Measurements from ENCODE around the gene TSPAN5. TPM values are rescaled to one million over a fixed set of nuclear protein-coding genes. Genes with fewer than 3 reads are reported as not detected.
"Not testable (repeated sequence)": the region's sequence is repeated elsewhere in the genome, so short reads cannot be mapped to it uniquely, and the experiment has no call there.

The TSPAN5 gene
- polyA plus RNA-seq, 1 donor from 2014 or later = 18.8 TPM

DNA sequence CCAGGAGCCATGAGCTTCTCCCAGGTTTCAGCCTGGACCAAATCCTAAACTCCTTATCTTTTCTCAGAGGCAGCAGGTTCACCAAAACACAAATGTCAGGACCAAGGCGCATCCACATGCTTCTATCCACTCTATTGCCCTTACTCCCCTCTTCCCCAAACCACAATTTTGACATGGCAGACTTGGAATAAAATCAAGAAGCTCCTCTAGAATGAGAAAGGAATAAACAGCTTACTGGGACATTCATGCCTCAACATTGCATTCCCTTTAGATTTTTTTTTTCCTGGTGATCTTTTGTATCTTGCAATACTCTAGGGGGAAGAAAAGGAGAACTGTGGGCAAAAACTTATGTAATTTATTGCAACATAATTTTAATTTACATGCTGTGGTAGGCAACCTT, 119.1 kb downstream of the TSPAN5 start:
- Histone ChIP-seq H3F3A (ENCODE audit: insufficient read depth, low read length, poor library complexity, severe bottlenecking) (no peaks in the 10 kb centered on the region), H2AFZ (ENCODE audit: low read depth, low read length) (no peak overlapping the region), H3K36me3 (ENCODE audit: insufficient read depth, low read length) (no peaks in the 10 kb centered on the region), H3K27ac (ENCODE audit: low read length) (no peak overlapping the region), H3K79me2 (replicated peaks; ENCODE audit: insufficient read depth, low read length) (no peaks in the 10 kb centered on the region), H3K27me3 (ENCODE audit: insufficient read depth, low read depth, low read length) (no peaks in the 10 kb centered on the region), H3K9ac (ENCODE audit: low read length) (no peak overlapping the region), H3K4me3 (ENCODE audit: low read length) (no peak overlapping the region), H3K4me2 (ENCODE audit: low read length) (no peak overlapping the region), H3K9me3 (ENCODE audit: low read length) (no peaks in the 10 kb centered on the region), H4K20me1 (ENCODE audit: insufficient read depth) (no peaks in the 10 kb centered on the region), H3K9me2 (ENCODE audit: insufficient read depth, low read length) (no peaks in the 10 kb centered on the region)
- no peak for TF ChIP-seq EP300 (conservative IDR thresholded peaks at IDR 0.05; ENCODE audit: poor library complexity, severe bottlenecking)
- no peak for TF ChIP-seq SMC3 (conservative IDR thresholded peaks at IDR 0.05; ENCODE audit: poor library complexity)
- no peak for TF ChIP-seq REST (IDR thresholded peaks at IDR 0.05; ENCODE audit: borderline replicate concordance)
- TF ChIP-seq EZH2 (IDR thresholded peaks at IDR 0.05; ENCODE audit: borderline replicate concordance, insufficient read depth, low read length, poor library complexity, severe bottlenecking) = no peak
- TF ChIP-seq RAD21 (conservative IDR thresholded peaks at IDR 0.05) = no peak
- no peak for TF ChIP-seq POLR2AphosphoS5 (IDR thresholded peaks at IDR 0.05)
- TF ChIP-seq, protein P1, sequence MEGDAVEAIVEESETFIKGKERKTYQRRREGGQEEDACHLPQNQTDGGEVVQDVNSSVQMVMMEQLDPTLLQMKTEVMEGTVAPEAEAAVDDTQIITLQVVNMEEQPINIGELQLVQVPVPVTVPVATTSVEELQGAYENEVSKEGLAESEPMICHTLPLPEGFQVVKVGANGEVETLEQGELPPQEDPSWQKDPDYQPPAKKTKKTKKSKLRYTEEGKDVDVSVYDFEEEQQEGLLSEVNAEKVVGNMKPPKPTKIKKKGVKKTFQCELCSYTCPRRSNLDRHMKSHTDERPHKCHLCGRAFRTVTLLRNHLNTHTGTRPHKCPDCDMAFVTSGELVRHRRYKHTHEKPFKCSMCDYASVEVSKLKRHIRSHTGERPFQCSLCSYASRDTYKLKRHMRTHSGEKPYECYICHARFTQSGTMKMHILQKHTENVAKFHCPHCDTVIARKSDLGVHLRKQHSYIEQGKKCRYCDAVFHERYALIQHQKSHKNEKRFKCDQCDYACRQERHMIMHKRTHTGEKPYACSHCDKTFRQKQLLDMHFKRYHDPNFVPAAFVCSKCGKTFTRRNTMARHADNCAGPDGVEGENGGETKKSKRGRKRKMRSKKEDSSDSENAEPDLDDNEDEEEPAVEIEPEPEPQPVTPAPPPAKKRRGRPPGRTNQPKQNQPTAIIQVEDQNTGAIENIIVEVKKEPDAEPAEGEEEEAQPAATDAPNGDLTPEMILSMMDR (IDR thresholded peaks at IDR 0.05; ENCODE audit: poor library complexity, severe bottlenecking) = no peak
- TF ChIP-seq MXI1 (conservative IDR thresholded peaks at IDR 0.05; ENCODE audit: poor library complexity, severe bottlenecking) = no peak
- TF ChIP-seq TAF1 (IDR thresholded peaks at IDR 0.05; ENCODE audit: low read depth) = no peak

DNA sequence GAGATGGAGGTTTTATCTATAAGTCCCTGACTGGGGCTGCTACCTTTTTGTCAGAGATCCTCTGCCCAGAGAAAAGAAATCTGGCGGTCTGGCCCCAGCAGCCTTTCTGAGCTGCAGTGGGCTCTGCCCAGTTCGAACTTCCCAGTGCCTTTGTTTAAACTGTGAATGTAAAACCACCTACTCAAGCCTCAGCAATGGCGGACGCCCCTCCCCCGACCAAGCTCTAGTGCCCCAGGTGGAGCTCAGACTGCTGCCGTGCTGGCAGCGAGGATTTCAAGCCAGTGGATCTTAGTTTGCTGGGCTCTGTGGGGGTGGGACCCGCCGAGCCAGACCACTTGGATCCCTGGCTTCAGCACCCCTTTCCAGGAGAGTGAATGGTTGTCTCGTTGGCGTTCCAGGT, 121.8 kb downstream of the TSPAN5 start:
- H2AFZ ChIP-seq (ENCODE audit: low read depth, low read length) = no peak overlapping the region
- no peaks in the 10 kb centered on the region for H3K36me3 ChIP-seq (ENCODE audit: insufficient read depth, low read length)
- no peak overlapping the region for H3K4me3 ChIP-seq (ENCODE audit: low read length)
- no peak overlapping the region for H3K27ac ChIP-seq (ENCODE audit: low read length)
- no peak overlapping the region for H3K9ac ChIP-seq (ENCODE audit: low read length)
- H3F3A ChIP-seq (ENCODE audit: insufficient read depth, low read length, poor library complexity, severe bottlenecking) = no peaks in the 10 kb centered on the region
- no peaks in the 10 kb centered on the region for H3K9me3 ChIP-seq (ENCODE audit: low read length)
- no peak overlapping the region for H3K4me2 ChIP-seq (ENCODE audit: low read length)
- no peaks in the 10 kb centered on the region for H3K9me2 ChIP-seq (ENCODE audit: insufficient read depth, low read length)
- H3K79me2 ChIP-seq (replicated peaks; ENCODE audit: insufficient read depth, low read length) = no peaks in the 10 kb centered on the region
- no peaks in the 10 kb centered on the region for H4K20me1 ChIP-seq (ENCODE audit: insufficient read depth)
- TF ChIP-seq EZH2 (IDR thresholded peaks at IDR 0.05; ENCODE audit: borderline replicate concordance, insufficient read depth, low read length, poor library complexity, severe bottlenecking) = no peak
- TF ChIP-seq, protein P1 (IDR thresholded peaks at IDR 0.05; ENCODE audit: poor library complexity, severe bottlenecking) = no peak
- no peak for TF ChIP-seq EP300 (conservative IDR thresholded peaks at IDR 0.05; ENCODE audit: poor library complexity, severe bottlenecking)
- TF ChIP-seq REST (IDR thresholded peaks at IDR 0.05; ENCODE audit: borderline replicate concordance) = no peak
- no peak for TF ChIP-seq RAD21 (conservative IDR thresholded peaks at IDR 0.05)
- no peaks in the 10 kb centered on the region for H3K27me3 ChIP-seq (ENCODE audit: insufficient read depth, low read depth, low read length)

- H3K9me2 ChIP-seq (ENCODE audit: insufficient read depth, low read length); H2AFZ ChIP-seq (ENCODE audit: low read depth, low read length); H3K27me3 ChIP-seq (ENCODE audit: insufficient read depth, low read depth, low read length); H3K27ac ChIP-seq (ENCODE audit: low read length); H3K4me3 ChIP-seq (ENCODE audit: low read length); H3K9me3 ChIP-seq (ENCODE audit: low read length); H4K20me1 ChIP-seq (ENCODE audit: insufficient read depth); H3K4me2 ChIP-seq (ENCODE audit: low read length); H3K79me2 ChIP-seq (replicated peaks; ENCODE audit: insufficient read depth, low read length); H3F3A ChIP-seq (ENCODE audit: insufficient read depth, low read length, poor library complexity, severe bottlenecking); H3K36me3 ChIP-seq (ENCODE audit: insufficient read depth, low read length); H3K9ac ChIP-seq (ENCODE audit: low read length): not testable (repeated sequence)
Measured at GRCh38 chr4:98534146-98534545, 124.3 kb downstream of the TSPAN5 start.

All from neural cell (in vitro differentiated cells).